Prostate gland (tissue), 2 donors: ENCODE data around the gene CHMP5. TPM values are rescaled to one million over a fixed set of nuclear protein-coding genes. Genes with fewer than 3 reads are reported as not detected.

Source experiments
- DNase-seq: peaks from one replicate; pipeline ENCODE4 v3.0.0-alpha.2; 2019; ENCODE audit warnings: low spot score
- H3K27ac ChIP-seq, 2 donors: fragments of 200-600 bp; sonication (generic); 2 replicates each; pipeline ENCODE4 v1.5.1; 2017 to 2019
- H3K27me3 ChIP-seq: fragments of 200-600 bp; sonication (generic); replicated peaks from 2 replicates; pipeline ENCODE4 v1.5.1; 2019; ENCODE audit not compliant: insufficient read depth
- H3K36me3 ChIP-seq, 2 donors: fragments of 200-600 bp; sonication (generic); 1 replicate in 1 of 2; 2 replicates in 1 of 2; pipeline versions ENCODE4 v1.5.1 to v1.8.1; 2017 to 2019
- H3K4me1 ChIP-seq: fragments of 200-600 bp; sonication (generic); replicated peaks from 2 replicates; pipeline ENCODE4 v1.5.1; 2019
- H3K4me3 ChIP-seq, 2 donors: fragments of 200-600 bp; sonication (generic); 2 replicates each; pipeline ENCODE4 v1.5.1; 2017 to 2019
- H3K9me3 ChIP-seq: fragments of 200-600 bp; sonication (generic); 2 replicates; pipeline ENCODE4 v1.5.1; 2017
- POLR2A ChIP-seq: fragments of 450-650 bp; IDR thresholded peaks from one replicate; pipeline ENCODE4 v1.6.1; 2016; ENCODE audit warnings: antibody characterized with exemption, mild to moderate bottlenecking
- POLR2AphosphoS5 ChIP-seq: sonication (generic); formaldehyde crosslinking; IDR thresholded peaks from one replicate; pipeline ENCODE4 v1.6.1; 2017; ENCODE audit warnings: antibody characterized with exemption
- WGBS: methylation state at CpG from one replicate; pipeline ENCODE4 v1.1.5; 2018; 5-methylcytosine and 5-hydroxymethylcytosine counted together
- intact Hi-C: fragments of 100-400 bp; cut with DNase I; formaldehyde crosslinking; loops from one replicate; pipeline ENCODE4 v1.14.2; 2022
- total RNA-seq, 2 donors: library from RNA; depleted of rRNA; stranded (reverse); fragments of >200 nt; gene quantifications; one replicate each; pipeline ENCODE4 v1.1.0, GENCODE V29; 2016
- TF ChIP-seq, protein P1 (sequence below), 4 experiments: fragments of 200-600 bp in 2 of 4; fragments of 450-650 bp in 2 of 4; sonication (generic) in 2 of 4; IDR thresholded peaks; 1 replicate in 3 of 4; 2 replicates in 1 of 4; pipeline ENCODE4 v1.5.1; 2016 to 2019; ENCODE audit warnings: antibody characterized with exemption in 4 of 4, mild to moderate bottlenecking in 2 of 4, moderate library complexity in 2 of 4

CHMP5 gene
- total RNA-seq, 2 donors from 2014 or later = 48.8 to 84.2 TPM

DNA sequence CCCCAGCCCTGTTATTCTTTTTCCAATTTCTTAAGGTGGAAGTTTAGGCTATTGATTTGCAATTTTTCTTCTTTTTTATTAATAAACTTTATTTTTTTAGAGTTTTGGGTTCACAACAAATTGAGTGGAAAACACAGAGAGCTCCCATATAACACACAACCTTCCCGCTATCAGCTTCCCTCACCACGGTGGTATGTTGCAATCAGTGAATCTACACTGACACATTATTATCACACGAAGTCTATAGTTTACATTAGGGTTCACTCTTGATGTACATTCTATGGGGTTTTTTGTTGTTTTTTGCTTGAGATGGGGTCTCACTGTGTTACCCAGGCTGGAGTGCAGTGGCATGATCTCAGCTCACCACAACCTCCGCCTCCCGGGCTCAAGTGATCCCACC is 20.7 kb downstream of the CHMP5 start:
- Histone ChIP-seq H3K4me1 (no peaks in the 10 kb centered on the region), H3K9me3 (no peaks in the 10 kb centered on the region), H3K27me3 (no peaks in the 10 kb centered on the region), H3K36me3 (no peaks in the 10 kb centered on the region), H3K27ac (no peak overlapping the region), H3K4me3 (no peak overlapping the region)
- no peak for DNase-seq
- TF ChIP-seq POLR2A (no peak), POLR2AphosphoS5 (no peak)
- TF ChIP-seq, protein P1, sequence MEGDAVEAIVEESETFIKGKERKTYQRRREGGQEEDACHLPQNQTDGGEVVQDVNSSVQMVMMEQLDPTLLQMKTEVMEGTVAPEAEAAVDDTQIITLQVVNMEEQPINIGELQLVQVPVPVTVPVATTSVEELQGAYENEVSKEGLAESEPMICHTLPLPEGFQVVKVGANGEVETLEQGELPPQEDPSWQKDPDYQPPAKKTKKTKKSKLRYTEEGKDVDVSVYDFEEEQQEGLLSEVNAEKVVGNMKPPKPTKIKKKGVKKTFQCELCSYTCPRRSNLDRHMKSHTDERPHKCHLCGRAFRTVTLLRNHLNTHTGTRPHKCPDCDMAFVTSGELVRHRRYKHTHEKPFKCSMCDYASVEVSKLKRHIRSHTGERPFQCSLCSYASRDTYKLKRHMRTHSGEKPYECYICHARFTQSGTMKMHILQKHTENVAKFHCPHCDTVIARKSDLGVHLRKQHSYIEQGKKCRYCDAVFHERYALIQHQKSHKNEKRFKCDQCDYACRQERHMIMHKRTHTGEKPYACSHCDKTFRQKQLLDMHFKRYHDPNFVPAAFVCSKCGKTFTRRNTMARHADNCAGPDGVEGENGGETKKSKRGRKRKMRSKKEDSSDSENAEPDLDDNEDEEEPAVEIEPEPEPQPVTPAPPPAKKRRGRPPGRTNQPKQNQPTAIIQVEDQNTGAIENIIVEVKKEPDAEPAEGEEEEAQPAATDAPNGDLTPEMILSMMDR (IDR thresholded peaks at IDR 0.05) = no peak
- 91% methylated on average over 5 of the region's 5 CpGs for WGBS
- intact Hi-C loops = loop anchor here (5.0 kb wide), 1 partner anchor 182 kb away; no protein-coding TSS in a partner anchor

GRCh38 chr9:33287087-33287490 is 22.2 kb downstream of the CHMP5 start:
- 54% methylated on average over 4 of the region's 4 CpGs for WGBS
- TF ChIP-seq POLR2A (no peak), POLR2AphosphoS5 (peak; percentile 73)
- TF ChIP-seq, protein P1 (IDR thresholded peaks at IDR 0.05) = peak; percentile 49 to 85 (median 68)
- no peaks in the 10 kb centered on the region for H3K9me3 ChIP-seq
- no peaks in the 10 kb centered on the region for H3K36me3 ChIP-seq
- H3K4me1 ChIP-seq = peaks cover 3% of the 10 kb centered on the region
- DNase-seq = peak; percentile 54
- H3K4me3 ChIP-seq = no peak overlapping the region
- H3K27me3 ChIP-seq = no peaks in the 10 kb centered on the region
- H3K27ac ChIP-seq = peak overlapping the region; percentile 51 to 53
- intact Hi-C loops = loop anchor here (5.0 kb wide), 1 partner anchor 180 kb away; no protein-coding TSS in a partner anchor

DNA sequence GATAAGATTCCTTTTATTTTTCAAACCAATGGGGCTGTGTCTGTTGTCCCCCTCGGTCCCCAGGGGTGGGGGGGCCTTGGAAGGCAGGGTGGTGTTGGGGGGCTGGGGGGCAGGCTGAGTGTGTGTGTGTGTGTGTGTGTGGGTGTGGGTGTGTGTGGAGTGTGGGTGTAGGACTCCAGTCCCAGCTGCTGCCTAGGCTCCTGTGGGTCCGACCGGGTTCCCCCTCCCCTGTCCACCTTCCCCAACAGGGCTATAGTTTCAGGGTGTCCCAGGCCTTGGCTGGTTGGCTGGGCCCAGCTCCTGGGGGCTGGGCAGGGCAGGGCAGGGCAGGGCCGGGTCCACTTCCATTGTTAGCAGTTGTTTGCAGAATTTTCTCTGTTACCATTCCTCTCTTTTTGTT is 23.4 kb downstream of the CHMP5 start:
- no peaks in the 10 kb centered on the region for H3K27me3 ChIP-seq
- TF ChIP-seq POLR2AphosphoS5 = no peak
- no peak for TF ChIP-seq POLR2A
- TF ChIP-seq, protein P1 (IDR thresholded peaks at IDR 0.05) = no peak
- no peak for DNase-seq
- peaks cover 3% of the 10 kb centered on the region for H3K4me1 ChIP-seq
- intact Hi-C loops = loop anchor here (5.0 kb wide), 1 partner anchor 179 kb away; no protein-coding TSS in a partner anchor
- WGBS = 76% methylated on average over 4 of the region's 4 CpGs
- H3K9me3 ChIP-seq = no peaks in the 10 kb centered on the region
- no peak overlapping the region for H3K4me3 ChIP-seq
- H3K27ac ChIP-seq = peak overlapping the region; percentile 97
- no peaks in the 10 kb centered on the region for H3K36me3 ChIP-seq

- Histone ChIP-seq H3K9me3 (no peaks in the 10 kb centered on the region), H3K4me1 (peaks cover 3% of the 10 kb centered on the region), H3K27me3 (no peaks in the 10 kb centered on the region), H3K4me3 (no peak overlapping the region), H3K36me3 (no peaks in the 10 kb centered on the region), H3K27ac (peak overlapping the region; percentile 97)
- intact Hi-C loops = loop anchor here (5.0 kb wide), 1 partner anchor 178 kb away; no protein-coding TSS in a partner anchor
- DNase-seq = no peak
- TF ChIP-seq, protein P1 (IDR thresholded peaks at IDR 0.05) = no peak
- TF ChIP-seq POLR2A (no peak), POLR2AphosphoS5 (no peak)
- WGBS = 79% methylated on average over 14 of the region's 14 CpGs
Observed at GRCh38 chr9:33288828-33289483, 24.1 kb downstream of the CHMP5 start.

- intact Hi-C loops = loop anchor here (5.0 kb wide), 1 partner anchor 178 kb away; no protein-coding TSS in a partner anchor
- H3K27me3 ChIP-seq = no peaks in the 10 kb centered on the region
- H3K4me1 ChIP-seq = peaks cover 3% of the 10 kb centered on the region
- TF ChIP-seq, protein P1 (IDR thresholded peaks at IDR 0.05) = no peak
- no peak for TF ChIP-seq POLR2A
- H3K36me3 ChIP-seq = no peaks in the 10 kb centered on the region
- H3K27ac ChIP-seq = peak overlapping the region; percentile 97
- peak overlapping the region; percentile 72 for H3K4me3 ChIP-seq
- no peaks in the 10 kb centered on the region for H3K9me3 ChIP-seq
- no peak for DNase-seq
- 7% methylated on average over 12 of the region's 12 CpGs for WGBS
Observed at GRCh38 chr9:33289496-33289895, 24.6 kb downstream of the CHMP5 start.
